Measurements from ENCODE around the gene GMEB2.
"Not testable (repeated sequence)": the region's sequence is repeated elsewhere in the genome, so short reads cannot be mapped to it uniquely, and the experiment has no call there.

The GMEB2 gene

GRCh38 chr20:63587256-63587655, 39.6 kb downstream of the GMEB2 start:
- no peak for DNase-seq

GRCh38 chr20:63586797-63587196, 40.1 kb downstream of the GMEB2 start:
- DNase-seq: no peak

GRCh38 chr20:63585616-63586565, 41.0 kb downstream of the GMEB2 start:
- DNase-seq: no peak

- no peak for DNase-seq
These were observed 44.4 kb downstream of the GMEB2 start for GRCh38 chr20:63582382-63583063.

- no peak for DNase-seq
These were observed 46.0 kb downstream of the GMEB2 start for GRCh38 chr20:63580796-63581461.

GRCh38 chr20:63579017-63579694, 47.7 kb downstream of the GMEB2 start:
- no peak for DNase-seq

GRCh38 chr20:63578224-63579016, 48.5 kb downstream of the GMEB2 start:
- no peak for DNase-seq

GRCh38 chr20:63577317-63577894, 49.5 kb downstream of the GMEB2 start:
- no peak for DNase-seq

- DNase-seq: no peak
These were observed 50.6 kb downstream of the GMEB2 start for GRCh38 chr20:63576311-63576710.

GRCh38 chr20:63574829-63575743, 51.8 kb downstream of the GMEB2 start:
- no peak for DNase-seq

GRCh38 chr20:63574156-63574828, 52.6 kb downstream of the GMEB2 start, which contains the start of gene HELZ2:
TSS of gene HELZ2 (minus strand) at chr20:63574239. CDS start at chr20:63572385, 1,854 bp downstream.
- DNase-seq: no peak

- no peak for DNase-seq
These were observed 53.2 kb downstream of the GMEB2 start for GRCh38 chr20:63573647-63574131.

GRCh38 chr20:63572788-63573646, 53.9 kb downstream of the GMEB2 start:
- no peak for DNase-seq

- DNase-seq: no peak
These were observed 54.7 kb downstream of the GMEB2 start for GRCh38 chr20:63572071-63572787.

GRCh38 chr20:63571087-63571478, 55.8 kb downstream of the GMEB2 start:
- not testable (repeated sequence) for DNase-seq

GRCh38 chr20:63570281-63571086, 56.4 kb downstream of the GMEB2 start:
- no peak for DNase-seq
